HEK293 (cell line): ENCODE measurements around the gene ARL16.

Experiments
- CTCF ChIA-PET: fragments of 350-600 bp; formaldehyde crosslinking; extraction: SDS; loops from one replicate; lab custom pipeline; 2021; ENCODE audit warnings: antibody characterized with exemption; lab: Yijun Ruan, JAX
- POLR2A ChIA-PET: fragments of 300-600 bp; formaldehyde crosslinking; extraction: SDS; loops from one replicate; lab custom pipeline; 2020; ENCODE audit warnings: antibody characterized with exemption, inconsistent platforms; lab: Yijun Ruan, JAX
- H3K27ac ChIP-seq: fragments of 200-500 bp; sonication (Bioruptor generic); 2 replicates; pipeline ENCODE4 v1.5.1; 2014; ENCODE audit warnings: low read depth, low read length, control low read depth, inconsistent platforms; ENCODE audit errors: extremely low read depth
- H3K36me3 ChIP-seq, 2 experiments: fragments of 200-500 bp in 1 of 2; sonication (Bioruptor generic) in 1 of 2; 1 replicate in 1 of 2; 2 replicates in 1 of 2; pipeline ENCODE4 v1.5.1; 2014 to 2017; ENCODE audit warnings: inconsistent platforms in 2 of 2, low read length in 2 of 2; ENCODE audit not compliant: control insufficient read depth in 2 of 2, insufficient read depth in 1 of 2
- H3K4me1 ChIP-seq: fragments of 200-500 bp; sonication (Bioruptor generic); 2 replicates; pipeline ENCODE4 v1.5.1; 2014; ENCODE audit warnings: mild to moderate bottlenecking, low read length, inconsistent platforms; ENCODE audit not compliant: control insufficient read depth, insufficient read depth
- H3K4me3 ChIP-seq: 2 replicates; pipeline ENCODE4 v1.5.1; 2011; ENCODE audit warnings: low read depth, mild to moderate bottlenecking, control low read depth, low read length, moderate library complexity
- H3K9me3 ChIP-seq: fragments of 200-500 bp; sonication (Bioruptor generic); 2 replicates; pipeline ENCODE4 v1.5.1; 2014; ENCODE audit warnings: low read depth, low read length, inconsistent platforms; ENCODE audit not compliant: control insufficient read depth, insufficient read depth
- HOXA7 ChIP-seq: sonication (generic); formaldehyde crosslinking; IDR thresholded peaks from 2 replicates; pipeline ENCODE4 v1.8.1; 2022; ENCODE audit warnings: missing genetic modification reagents, borderline replicate concordance
- KLF7 ChIP-seq: fragments of 450-650 bp; formaldehyde crosslinking; IDR thresholded peaks from 2 replicates; pipeline ENCODE4 v1.5.1; 2016; ENCODE audit warnings: missing biosample characterization, missing genetic modification characterization, borderline replicate concordance
- KLF9 ChIP-seq: fragments of 450-650 bp; formaldehyde crosslinking; IDR thresholded peaks from 2 replicates; pipeline ENCODE4 v1.5.1; 2016; ENCODE audit warnings: missing biosample characterization, missing genetic modification characterization, low read depth
- PRDM2 ChIP-seq: fragments of 450-650 bp; formaldehyde crosslinking; IDR thresholded peaks from 2 replicates; pipeline ENCODE4 v1.5.1; 2016; ENCODE audit warnings: missing biosample characterization, missing genetic modification characterization, borderline replicate concordance
- ZBTB26 ChIP-seq: fragments of 450-650 bp; formaldehyde crosslinking; optimal IDR thresholded peaks from 2 replicates; pipeline ENCODE3; 2016; ENCODE audit warnings: missing biosample characterization, mild to moderate bottlenecking, missing genetic modification characterization
- ZEB2 ChIP-seq: fragments of 450-650 bp; formaldehyde crosslinking; IDR thresholded peaks from 2 replicates; pipeline ENCODE4 v1.5.1; 2016; ENCODE audit warnings: missing biosample characterization, missing genetic modification characterization
- ZFHX2 ChIP-seq: fragments of 450-650 bp; formaldehyde crosslinking; conservative IDR thresholded peaks from 2 replicates; pipeline ENCODE4 v1.5.1; 2016; ENCODE audit warnings: missing biosample characterization, missing genetic modification characterization
- ZNF169 ChIP-seq: fragments of 450-650 bp; formaldehyde crosslinking; IDR thresholded peaks from 2 replicates; pipeline ENCODE4 v1.5.1; 2016; ENCODE audit warnings: missing biosample characterization, missing genetic modification characterization
- ZNF175 ChIP-seq: fragments of 450-650 bp; formaldehyde crosslinking; IDR thresholded peaks from 2 replicates; pipeline ENCODE4 v1.5.1; 2016; ENCODE audit warnings: missing biosample characterization, missing genetic modification characterization
- ZNF239 ChIP-seq: fragments of 450-650 bp; formaldehyde crosslinking; IDR thresholded peaks from 2 replicates; pipeline ENCODE4 v1.5.1; 2016; ENCODE audit warnings: missing biosample characterization, missing genetic modification characterization
- ZNF449 ChIP-seq: fragments of 450-650 bp; formaldehyde crosslinking; IDR thresholded peaks from 2 replicates; pipeline ENCODE4 v1.5.1; 2017; ENCODE audit warnings: missing biosample characterization, mild to moderate bottlenecking, missing genetic modification characterization, moderate library complexity
- ZNF610 ChIP-seq: fragments of 450-650 bp; formaldehyde crosslinking; IDR thresholded peaks from 2 replicates; pipeline ENCODE4 v1.5.1; 2016; ENCODE audit warnings: missing biosample characterization, missing genetic modification characterization, borderline replicate concordance
- ZNF639 ChIP-seq: fragments of 450-650 bp; formaldehyde crosslinking; IDR thresholded peaks from 2 replicates; pipeline ENCODE4 v1.5.1; 2016; ENCODE audit warnings: missing biosample characterization, missing genetic modification characterization
- ZNF645 ChIP-seq: fragments of 450-650 bp; formaldehyde crosslinking; IDR thresholded peaks from 2 replicates; pipeline ENCODE4; 2016; ENCODE audit warnings: missing biosample characterization, missing genetic modification characterization
- ZNF660 ChIP-seq: fragments of 450-650 bp; IDR thresholded peaks from 2 replicates; pipeline ENCODE4 v1.5.1; 2018; ENCODE audit warnings: missing biosample characterization, mild to moderate bottlenecking, missing genetic modification characterization
- ZNF664 ChIP-seq: fragments of 450-650 bp; formaldehyde crosslinking; IDR thresholded peaks from 2 replicates; pipeline ENCODE4 v1.5.1; 2016; ENCODE audit warnings: missing biosample characterization, missing genetic modification characterization
- ZNF707 ChIP-seq: fragments of 450-650 bp; formaldehyde crosslinking; IDR thresholded peaks from 2 replicates; pipeline ENCODE4 v1.5.1; 2016; ENCODE audit warnings: missing biosample characterization, missing genetic modification characterization
- ZNF776 ChIP-seq: fragments of 450-650 bp; formaldehyde crosslinking; IDR thresholded peaks from 2 replicates; pipeline ENCODE4 v1.5.0; 2017; ENCODE audit warnings: missing biosample characterization, missing genetic modification characterization, borderline replicate concordance
- ZNF837 ChIP-seq: fragments of 450-650 bp; formaldehyde crosslinking; IDR thresholded peaks from 2 replicates; pipeline ENCODE4 v1.5.1; 2016; ENCODE audit warnings: missing biosample characterization, missing genetic modification characterization
- ZNF843 ChIP-seq: fragments of 450-650 bp; formaldehyde crosslinking; IDR thresholded peaks from 2 replicates; pipeline ENCODE4 v1.5.1; 2016; ENCODE audit warnings: missing biosample characterization, missing genetic modification characterization
- ZSCAN23 ChIP-seq: fragments of 450-650 bp; formaldehyde crosslinking; IDR thresholded peaks from 2 replicates; pipeline ENCODE4 v1.5.1; 2016; ENCODE audit warnings: missing biosample characterization, missing genetic modification characterization
- ZSCAN5A ChIP-seq: fragments of 450-650 bp; formaldehyde crosslinking; IDR thresholded peaks from 2 replicates; pipeline ENCODE4 v1.5.1; 2016; ENCODE audit warnings: missing biosample characterization, missing genetic modification characterization

The ARL16 gene

GRCh38 chr17:81713004-81713555 lies 29.5 kb upstream of the ARL16 start:
- POLR2A ChIA-PET, result interaction anchor here (0.7 to 6.4 kb wide), 7 partner anchors 10 to 317 kb away, joined by 3 to 55 read pairs (median 4); partner anchors contain the start of genes ARL16, HGS and MRPL12
- Histone ChIP-seq H3K36me3 (peaks cover 3 to 57% of the 10 kb centered on the region in 2 experiments; a peak in 2 of 3 replicates), H3K4me3 (peak overlapping the region; percentile 73), H3K4me1 (peaks cover 9% of the 10 kb centered on the region; the same call in 1 of the 2 replicates), H3K27ac (peak overlapping the region; percentile 87), H3K9me3 (no peaks in the 10 kb centered on the region)
- CTCF ChIA-PET, result interaction anchor here (0.7 to 2.6 kb wide), 5 partner anchors 13 to 385 kb away, joined by 3 to 13 read pairs (median 5); partner anchors contain the start of gene FASN
- no peak for TF ChIP-seq ZNF776 (tag by site-specific recombination)
- no peak for TF ChIP-seq KLF7 (tag by site-specific recombination)
- no peak for TF ChIP-seq ZNF645
- TF ChIP-seq ZSCAN5A (tag by site-specific recombination), result no peak
- no peak for TF ChIP-seq KLF9
- no peak for TF ChIP-seq ZNF707 (tag by site-specific recombination)
- TF ChIP-seq ZSCAN23, result no peak
- no peak for TF ChIP-seq ZBTB26 (tag by site-specific recombination)
- no peak for TF ChIP-seq ZNF664 (tag by site-specific recombination)
- TF ChIP-seq ZNF843, result no peak
- peak; percentile 48; the same call in 1 of the 2 replicates for TF ChIP-seq ZFHX2
- no peak for TF ChIP-seq ZNF660
- TF ChIP-seq ZNF610 (tag by site-specific recombination), result no peak
- TF ChIP-seq ZNF837 (tag by site-specific recombination), result no peak
- no peak for TF ChIP-seq ZNF239 (tag by site-specific recombination)
- no peak for TF ChIP-seq HOXA7
- TF ChIP-seq ZNF175 (tag by site-specific recombination), result no peak
- TF ChIP-seq ZNF639 (tag by site-specific recombination), result no peak
- TF ChIP-seq ZNF169 (tag by site-specific recombination), result no peak
- TF ChIP-seq ZEB2, result 0 out of 2 replicates have a peak, but pooled peaks have one; percentile 18
- no peak for TF ChIP-seq PRDM2
- TF ChIP-seq ZNF449, result no peak
